Astrocyte of the cerebellum (primary cell): ENCODE measurements around the gene CD69.

Experiments used
- DNase-seq: peaks from one replicate; pipeline ENCODE4 v3.0.0-alpha.2; 2011; ENCODE audit warnings: low read depth
- H3K4me3 ChIP-seq: 2 replicates; pipeline ENCODE4 v1.5.1; 2011; ENCODE audit warnings: mild to moderate bottlenecking, low read depth, low read length, moderate library complexity
- in situ Hi-C: cut with HindIII; loops from 2 replicates; pipeline ENCODE4 v1.10.0; 2017; ENCODE audit warnings: low sequenced_read_pairs
- TF ChIP-seq, protein P1 (sequence below): IDR thresholded peaks from 2 replicates; pipeline ENCODE4 v1.5.1; 2012; ENCODE audit warnings: low read length, low read depth, moderate library complexity, mild to moderate bottlenecking; ENCODE audit errors: missing control alignments

The CD69 gene

DNA sequence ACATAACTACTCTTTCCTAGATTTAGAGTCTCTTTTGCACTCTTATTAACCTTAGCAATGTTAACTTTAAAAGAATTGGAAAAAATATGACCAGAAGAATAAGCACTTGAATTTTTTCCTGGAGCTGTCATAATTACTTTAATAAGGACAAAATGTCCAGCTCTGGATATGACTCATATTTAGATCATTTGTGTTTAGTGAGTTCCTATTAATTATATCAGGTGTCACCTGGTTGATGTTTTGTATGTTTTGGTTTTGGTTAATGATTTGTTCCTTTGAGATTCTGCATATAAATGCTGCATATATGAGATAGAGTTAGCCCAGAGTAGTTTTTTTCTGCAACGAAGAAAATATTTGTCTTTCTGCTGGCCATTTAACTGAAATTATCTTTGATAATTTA, 32.9 kb downstream of the CD69 start:
- in situ Hi-C loops = no loop called here
- DNase-seq = no peak
- TF ChIP-seq, protein P1, sequence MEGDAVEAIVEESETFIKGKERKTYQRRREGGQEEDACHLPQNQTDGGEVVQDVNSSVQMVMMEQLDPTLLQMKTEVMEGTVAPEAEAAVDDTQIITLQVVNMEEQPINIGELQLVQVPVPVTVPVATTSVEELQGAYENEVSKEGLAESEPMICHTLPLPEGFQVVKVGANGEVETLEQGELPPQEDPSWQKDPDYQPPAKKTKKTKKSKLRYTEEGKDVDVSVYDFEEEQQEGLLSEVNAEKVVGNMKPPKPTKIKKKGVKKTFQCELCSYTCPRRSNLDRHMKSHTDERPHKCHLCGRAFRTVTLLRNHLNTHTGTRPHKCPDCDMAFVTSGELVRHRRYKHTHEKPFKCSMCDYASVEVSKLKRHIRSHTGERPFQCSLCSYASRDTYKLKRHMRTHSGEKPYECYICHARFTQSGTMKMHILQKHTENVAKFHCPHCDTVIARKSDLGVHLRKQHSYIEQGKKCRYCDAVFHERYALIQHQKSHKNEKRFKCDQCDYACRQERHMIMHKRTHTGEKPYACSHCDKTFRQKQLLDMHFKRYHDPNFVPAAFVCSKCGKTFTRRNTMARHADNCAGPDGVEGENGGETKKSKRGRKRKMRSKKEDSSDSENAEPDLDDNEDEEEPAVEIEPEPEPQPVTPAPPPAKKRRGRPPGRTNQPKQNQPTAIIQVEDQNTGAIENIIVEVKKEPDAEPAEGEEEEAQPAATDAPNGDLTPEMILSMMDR = no peak

DNA sequence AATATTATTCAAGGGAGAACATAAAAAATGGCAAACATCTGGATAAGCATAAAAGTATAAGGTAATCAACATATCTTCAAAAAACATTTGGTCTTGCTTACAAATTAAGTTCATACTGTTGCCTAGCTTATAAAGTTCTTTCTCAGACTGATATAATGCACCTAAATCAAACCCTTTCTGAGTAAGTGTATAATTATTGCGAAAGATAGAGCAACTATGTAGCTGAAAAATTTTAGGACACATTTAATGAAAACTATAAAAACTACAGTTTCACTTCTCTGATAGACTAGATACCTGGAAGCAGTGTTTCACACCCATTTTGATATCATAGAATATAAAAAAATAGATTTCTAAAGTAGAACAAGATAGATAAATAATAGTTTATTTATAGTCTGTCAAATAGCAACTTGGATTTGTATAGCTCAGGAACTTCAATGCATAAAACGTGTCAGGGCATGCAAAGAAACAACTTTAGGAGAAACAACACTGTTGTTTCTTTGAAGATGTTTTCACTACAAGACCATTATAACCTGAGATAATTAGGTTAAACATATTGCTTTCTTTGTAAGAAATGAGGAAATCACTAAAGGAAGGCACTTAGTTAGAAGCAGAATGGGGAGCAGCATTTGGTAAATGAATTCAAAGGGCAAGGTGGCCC, 35.4 kb downstream of the CD69 start:
- in situ Hi-C loops = no loop called here
- TF ChIP-seq, protein P1 = no peak
- no peak for DNase-seq
- no peak overlapping the region for H3K4me3 ChIP-seq

More for the DNA sequence above, 32.9 kb downstream of the CD69 start:
- no peak overlapping the region for H3K4me3 ChIP-seq

DNA sequence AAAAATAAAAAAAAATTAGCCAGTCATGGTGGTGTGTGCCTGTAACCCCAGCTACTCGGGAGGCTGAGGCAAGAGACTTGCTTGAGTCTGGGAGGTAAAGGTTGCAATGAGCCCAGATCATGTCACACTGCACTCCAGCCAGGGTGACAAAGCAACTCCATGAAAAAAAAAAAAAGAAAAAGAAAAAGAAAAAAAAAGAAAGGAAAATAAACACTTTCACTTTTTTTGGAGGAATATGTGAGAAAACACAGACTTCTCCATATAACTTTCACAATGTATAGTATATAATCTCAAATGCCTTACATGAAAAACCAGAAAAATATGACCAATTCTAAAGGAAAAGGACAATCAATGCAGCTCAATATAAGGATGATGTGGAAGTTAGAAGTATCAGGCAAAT, 36.7 kb downstream of the CD69 start:
- H3K4me3 ChIP-seq = no peak overlapping the region
- no peak for DNase-seq
- in situ Hi-C loops = no loop called here
- TF ChIP-seq, protein P1 = no peak

DNA sequence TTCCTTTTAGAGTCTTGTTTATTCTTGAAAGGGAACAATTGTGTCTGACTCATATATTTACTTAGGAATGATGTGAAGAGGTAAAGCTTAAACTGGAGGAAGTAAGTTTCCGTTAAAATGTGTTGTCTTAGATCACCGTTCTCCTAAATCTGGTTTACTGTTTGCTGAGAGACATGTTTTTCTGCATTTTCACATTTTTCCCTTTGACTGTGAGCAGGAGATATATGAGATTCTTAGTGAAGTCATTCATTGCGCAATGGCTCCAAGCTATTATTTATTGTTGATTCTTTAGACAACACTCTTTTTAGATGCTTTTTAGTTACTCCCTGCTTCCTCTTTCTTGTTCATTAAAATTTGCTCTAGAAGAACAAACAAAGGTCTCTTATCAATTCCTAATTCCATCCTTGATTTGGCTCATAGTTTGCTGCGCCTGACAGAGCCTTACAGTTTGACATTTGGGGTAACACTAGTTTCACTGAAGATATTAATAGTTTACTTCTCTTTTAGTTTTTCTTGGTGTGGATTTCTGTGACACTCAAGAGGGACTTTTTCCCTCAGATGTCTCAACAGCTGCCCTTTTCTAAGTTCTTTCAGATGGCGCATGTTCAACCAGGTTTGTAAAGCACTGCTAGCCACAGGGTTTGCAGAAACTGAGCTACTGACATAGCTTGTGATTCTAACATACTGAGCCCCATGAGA, 39.2 kb downstream of the CD69 start:
- in situ Hi-C loops = no loop called here
- DNase-seq = no peak
- TF ChIP-seq, protein P1 = no peak
- no peak overlapping the region for H3K4me3 ChIP-seq

DNA sequence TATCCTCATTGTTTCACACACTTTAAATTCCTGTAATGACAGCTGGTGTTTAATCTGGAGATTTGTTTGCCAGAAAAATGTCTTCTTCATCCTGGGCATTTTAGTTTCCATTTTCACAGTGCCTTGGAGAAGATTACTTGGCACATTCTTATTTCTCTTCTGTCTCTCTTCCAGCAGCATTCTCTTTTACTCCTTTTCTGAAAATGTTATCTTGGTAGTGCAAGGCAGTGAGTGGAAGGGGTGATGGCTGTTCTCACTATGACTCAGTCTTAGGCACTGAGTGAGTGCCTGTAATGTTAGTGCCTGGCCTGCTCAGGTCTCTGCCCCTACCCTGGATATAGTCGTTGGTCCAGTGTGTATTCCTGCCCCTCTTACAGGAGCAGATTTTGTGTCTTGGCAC, 40.9 kb downstream of the CD69 start:
- TF ChIP-seq, protein P1 = no peak
- H3K4me3 ChIP-seq = no peak overlapping the region
- in situ Hi-C loops = no loop called here
- no peak for DNase-seq

DNA sequence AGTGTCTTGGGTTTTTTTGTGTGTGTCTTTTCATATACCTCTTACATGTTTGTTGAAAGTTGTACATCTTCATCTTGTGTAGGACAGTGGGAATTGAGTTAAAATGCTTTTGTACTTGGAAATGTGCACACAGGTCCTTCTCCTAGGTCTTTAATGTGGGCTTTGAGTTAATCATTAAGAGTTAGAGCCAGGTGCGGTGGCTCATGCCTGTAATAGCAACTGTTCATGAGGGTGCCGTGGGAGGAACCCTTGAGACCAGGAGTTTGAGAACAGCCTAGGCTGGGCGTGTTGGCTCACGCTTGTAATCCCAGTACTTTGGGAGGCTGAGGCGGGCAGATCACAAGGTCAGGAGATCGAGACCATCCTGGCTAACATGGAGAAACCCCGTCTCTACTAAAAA, 41.7 kb downstream of the CD69 start:
- TF ChIP-seq, protein P1 = no peak
- in situ Hi-C loops = no loop called here
- DNase-seq = no peak
- H3K4me3 ChIP-seq = no peak overlapping the region
